ENCODE measurements around the gene FAR1.

GRCh38 chr11:13644997-13645687 lies 23.3 kb upstream of the FAR1 start:
- TF ChIP-seq, protein P1, sequence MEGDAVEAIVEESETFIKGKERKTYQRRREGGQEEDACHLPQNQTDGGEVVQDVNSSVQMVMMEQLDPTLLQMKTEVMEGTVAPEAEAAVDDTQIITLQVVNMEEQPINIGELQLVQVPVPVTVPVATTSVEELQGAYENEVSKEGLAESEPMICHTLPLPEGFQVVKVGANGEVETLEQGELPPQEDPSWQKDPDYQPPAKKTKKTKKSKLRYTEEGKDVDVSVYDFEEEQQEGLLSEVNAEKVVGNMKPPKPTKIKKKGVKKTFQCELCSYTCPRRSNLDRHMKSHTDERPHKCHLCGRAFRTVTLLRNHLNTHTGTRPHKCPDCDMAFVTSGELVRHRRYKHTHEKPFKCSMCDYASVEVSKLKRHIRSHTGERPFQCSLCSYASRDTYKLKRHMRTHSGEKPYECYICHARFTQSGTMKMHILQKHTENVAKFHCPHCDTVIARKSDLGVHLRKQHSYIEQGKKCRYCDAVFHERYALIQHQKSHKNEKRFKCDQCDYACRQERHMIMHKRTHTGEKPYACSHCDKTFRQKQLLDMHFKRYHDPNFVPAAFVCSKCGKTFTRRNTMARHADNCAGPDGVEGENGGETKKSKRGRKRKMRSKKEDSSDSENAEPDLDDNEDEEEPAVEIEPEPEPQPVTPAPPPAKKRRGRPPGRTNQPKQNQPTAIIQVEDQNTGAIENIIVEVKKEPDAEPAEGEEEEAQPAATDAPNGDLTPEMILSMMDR (IDR thresholded peaks at IDR 0.05; ENCODE audit: low read depth, low read length, poor library complexity, severe bottlenecking) = no peak
- no peak for TF ChIP-seq EZH2phosphoT487 (IDR thresholded peaks at IDR 0.05; ENCODE audit: borderline replicate concordance, low read length)
